ENCODE results near the gene CABYR.

- TF ChIP-seq CTCF (IDR thresholded peaks at IDR 0.05), result no peak
- no peak for TF ChIP-seq POLR2A (IDR thresholded peaks at IDR 0.05)
- TF ChIP-seq POLR2AphosphoS5 (IDR thresholded peaks at IDR 0.05), result no peak
Measured at GRCh38 chr18:24136967-24137373, 1.9 kb upstream of the CABYR start.
